Astrocyte (in vitro differentiated cells and primary cell): ENCODE data around the gene ACY1. TPM values are rescaled to one million over a fixed set of nuclear protein-coding genes. Genes with fewer than 3 reads are reported as not detected.
A peak's percentile ranks its signal among the peaks of the same experiment; 100 is the strongest.

Experiments
- DNase-seq: peaks from one replicate; pipeline ENCODE4 v3.0.0-alpha.2; 2010; ENCODE audit warnings: low read depth
- FAIRE-seq: peaks from 2 replicates; lab custom pipeline; 2011; peaks lifted over from hg19 to GRCh38; lab: Jason Lieb, UNC
- H2AFZ ChIP-seq: 2 replicates; pipeline ENCODE4 v1.6.0; 2012; ENCODE audit warnings: low read depth, low read length, inconsistent platforms
- H3K27ac ChIP-seq: 2 replicates; pipeline ENCODE4 v1.5.1; 2011; ENCODE audit warnings: low read depth, low read length, inconsistent platforms
- H3K27me3 ChIP-seq: 2 replicates; pipeline ENCODE4 v1.6.0; 2011; ENCODE audit warnings: low read length, inconsistent platforms; ENCODE audit not compliant: insufficient read depth
- H3K36me3 ChIP-seq: 2 replicates; pipeline ENCODE4 v1.5.1; 2011; ENCODE audit warnings: low read length, inconsistent platforms; ENCODE audit not compliant: insufficient read depth
- H3K4me1 ChIP-seq: 2 replicates; pipeline ENCODE4 v1.5.1; 2011; ENCODE audit warnings: low read length, inconsistent platforms; ENCODE audit not compliant: insufficient read depth
- H3K4me2 ChIP-seq: 2 replicates; pipeline ENCODE4 v1.6.0; 2012; ENCODE audit warnings: low read length, inconsistent platforms
- H3K4me3 ChIP-seq: 2 replicates; pipeline ENCODE4 v1.5.1; 2011; ENCODE audit warnings: low read depth, mild to moderate bottlenecking, low read length, inconsistent platforms; ENCODE audit not compliant: insufficient read depth
- H3K79me2 ChIP-seq: 2 replicates; pipeline ENCODE4 v1.6.0; 2012; ENCODE audit warnings: mild to moderate bottlenecking, low read length, inconsistent platforms; ENCODE audit not compliant: insufficient read depth
- H3K9ac ChIP-seq: 2 replicates; pipeline ENCODE4 v1.6.0; 2012; ENCODE audit warnings: mild to moderate bottlenecking, low read length, inconsistent platforms
- H3K9me3 ChIP-seq: 2 replicates; pipeline ENCODE4 v1.5.1; 2012; ENCODE audit warnings: low read depth, mild to moderate bottlenecking, low read length, inconsistent platforms; ENCODE audit not compliant: insufficient read depth
- H4K20me1 ChIP-seq: 2 replicates; pipeline ENCODE4 v1.6.0; 2012; ENCODE audit warnings: low read length, inconsistent platforms; ENCODE audit not compliant: insufficient read depth
- H3K27ac Mint-ChIP-seq: one replicate; pipeline ENCODE4 v1.8.0; 2021; ENCODE audit warnings: mild to moderate bottlenecking, mixed read lengths; ENCODE audit not compliant: unreplicated experiment
- H3K27me3 Mint-ChIP-seq: one replicate; pipeline ENCODE4 v1.8.0; 2021; ENCODE audit warnings: low read depth, mixed read lengths; ENCODE audit not compliant: unreplicated experiment
- H3K36me3 Mint-ChIP-seq: one replicate; pipeline ENCODE4 v1.8.0; 2021; ENCODE audit warnings: low read depth, mixed read lengths; ENCODE audit not compliant: unreplicated experiment
- H3K4me1 Mint-ChIP-seq: one replicate; pipeline ENCODE4 v1.8.0; 2021; ENCODE audit warnings: low read depth, mixed read lengths; ENCODE audit not compliant: unreplicated experiment
- H3K4me3 Mint-ChIP-seq: one replicate; pipeline ENCODE4 v1.8.0; 2021; ENCODE audit warnings: mild to moderate bottlenecking, moderate library complexity, mixed read lengths; ENCODE audit not compliant: unreplicated experiment
- H3K9me3 Mint-ChIP-seq: one replicate; pipeline ENCODE4 v1.8.0; 2021; ENCODE audit warnings: mild to moderate bottlenecking, mixed read lengths; ENCODE audit not compliant: unreplicated experiment
- EZH2 ChIP-seq: IDR thresholded peaks from 2 replicates; pipeline ENCODE4 v1.6.1; 2012; ENCODE audit warnings: mild to moderate bottlenecking, low read length, inconsistent platforms; ENCODE audit not compliant: insufficient read depth
- total RNA-seq: library from RNA; stranded (reverse); gene quantifications from 2 replicates; pipeline ENCODE4 v1.2.1, GENCODE V29; 2021
- TF ChIP-seq, protein P1 (sequence below): IDR thresholded peaks from 2 replicates; pipeline ENCODE4 v1.5.1; 2011; ENCODE audit warnings: low read depth, mild to moderate bottlenecking, inconsistent platforms, low read length, moderate library complexity; ENCODE audit not compliant: insufficient read depth

The ACY1 gene
- total RNA-seq, 1 donor from 2014 or later = 16.4 TPM

DNA sequence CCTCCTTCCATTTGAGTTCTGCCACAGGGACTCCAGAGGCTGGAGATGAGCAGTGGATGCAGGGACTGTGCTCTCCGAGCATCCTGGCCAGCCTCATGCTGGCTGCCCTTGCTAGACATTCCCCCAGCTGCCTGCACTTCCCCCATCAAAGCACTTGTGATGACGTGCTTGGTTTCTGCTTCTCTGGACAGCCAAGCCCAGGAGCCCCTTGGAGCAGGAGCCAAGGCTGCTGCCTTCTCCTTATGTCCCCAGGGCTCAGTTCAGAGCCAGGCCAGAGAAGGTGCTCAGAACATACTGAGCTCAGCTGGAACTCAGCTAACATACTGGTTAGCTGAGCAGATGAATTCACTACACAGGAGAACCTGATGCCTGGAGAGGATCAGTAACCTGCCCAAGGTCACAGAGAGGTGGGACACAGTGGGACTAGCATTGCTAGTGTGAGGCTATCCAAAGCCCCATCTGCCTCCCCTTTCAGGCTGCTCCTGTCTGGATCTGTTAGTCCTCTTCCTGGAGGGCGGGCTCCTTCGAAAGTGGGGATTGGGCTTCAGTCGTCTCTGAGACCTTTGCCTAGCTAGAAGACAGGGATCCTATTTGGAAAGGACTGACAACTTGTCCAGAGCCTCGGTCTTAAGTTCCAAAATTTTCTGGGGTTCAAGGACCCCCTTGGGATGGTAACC, 20.3 kb upstream of the ACY1 start:
- Mint-ChIP-seq H3K4me1 (peaks cover 10% of the 10 kb centered on the region), H3K27me3 (peaks cover 8% of the 10 kb centered on the region), H3K36me3 (peaks cover 31% of the 10 kb centered on the region), H3K9me3 (peaks cover 3% of the 10 kb centered on the region), H3K27ac (no peak overlapping the region), H3K4me3 (no peak overlapping the region)
- peaks cover 58% of the 10 kb centered on the region for H4K20me1 ChIP-seq
- TF ChIP-seq, protein P1, sequence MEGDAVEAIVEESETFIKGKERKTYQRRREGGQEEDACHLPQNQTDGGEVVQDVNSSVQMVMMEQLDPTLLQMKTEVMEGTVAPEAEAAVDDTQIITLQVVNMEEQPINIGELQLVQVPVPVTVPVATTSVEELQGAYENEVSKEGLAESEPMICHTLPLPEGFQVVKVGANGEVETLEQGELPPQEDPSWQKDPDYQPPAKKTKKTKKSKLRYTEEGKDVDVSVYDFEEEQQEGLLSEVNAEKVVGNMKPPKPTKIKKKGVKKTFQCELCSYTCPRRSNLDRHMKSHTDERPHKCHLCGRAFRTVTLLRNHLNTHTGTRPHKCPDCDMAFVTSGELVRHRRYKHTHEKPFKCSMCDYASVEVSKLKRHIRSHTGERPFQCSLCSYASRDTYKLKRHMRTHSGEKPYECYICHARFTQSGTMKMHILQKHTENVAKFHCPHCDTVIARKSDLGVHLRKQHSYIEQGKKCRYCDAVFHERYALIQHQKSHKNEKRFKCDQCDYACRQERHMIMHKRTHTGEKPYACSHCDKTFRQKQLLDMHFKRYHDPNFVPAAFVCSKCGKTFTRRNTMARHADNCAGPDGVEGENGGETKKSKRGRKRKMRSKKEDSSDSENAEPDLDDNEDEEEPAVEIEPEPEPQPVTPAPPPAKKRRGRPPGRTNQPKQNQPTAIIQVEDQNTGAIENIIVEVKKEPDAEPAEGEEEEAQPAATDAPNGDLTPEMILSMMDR = no peak
- no peak for TF ChIP-seq EZH2
- H3K4me3 ChIP-seq = no peak overlapping the region
- H3K36me3 ChIP-seq = no peaks in the 10 kb centered on the region
- no peaks in the 10 kb centered on the region for H3K9me3 ChIP-seq
- no peak overlapping the region for H3K4me2 ChIP-seq
- H3K79me2 ChIP-seq = peaks cover 40% of the 10 kb centered on the region
- H3K27ac ChIP-seq = no peak overlapping the region
- no peaks in the 10 kb centered on the region for H3K27me3 ChIP-seq
- FAIRE-seq (no peak), DNase-seq (no peak)
- H3K9ac ChIP-seq = no peak overlapping the region
- H3K4me1 ChIP-seq = peaks cover 13% of the 10 kb centered on the region
- no peak overlapping the region for H2AFZ ChIP-seq

DNA sequence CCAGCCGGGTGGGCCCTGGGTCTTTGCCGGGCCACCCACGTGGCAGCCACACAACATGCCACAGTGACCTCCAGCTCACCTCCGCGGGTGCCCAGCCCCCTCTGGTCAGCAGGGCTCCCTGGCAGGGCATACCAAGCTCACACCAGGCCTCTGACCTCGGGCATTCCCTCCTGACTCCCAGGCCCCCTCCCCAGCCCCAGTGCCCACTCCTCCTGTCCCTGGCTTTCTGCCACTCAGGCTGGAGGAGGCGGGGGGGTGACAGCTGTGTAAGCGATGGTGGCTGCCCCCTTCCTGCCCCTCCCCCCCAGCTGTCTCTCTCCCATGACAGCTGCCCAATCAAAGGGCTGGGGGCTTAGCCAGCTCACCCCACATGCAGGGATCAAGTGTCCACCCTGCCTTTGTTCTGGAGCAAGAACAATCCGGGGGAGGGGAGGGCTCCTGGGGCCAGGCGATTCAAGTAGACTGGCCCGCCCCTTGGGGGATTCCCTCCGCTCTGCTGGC, 19.3 kb upstream of the ACY1 start:
- Mint-ChIP-seq H3K4me1 (peaks cover 14% of the 10 kb centered on the region), H3K9me3 (peaks cover 3% of the 10 kb centered on the region), H3K4me3 (no peak overlapping the region), H3K27ac (no peak overlapping the region), H3K27me3 (peaks cover 8% of the 10 kb centered on the region), H3K36me3 (peaks cover 24% of the 10 kb centered on the region)
- Histone ChIP-seq H3K9me3 (no peaks in the 10 kb centered on the region), H3K4me3 (no peak overlapping the region), H3K9ac (no peak overlapping the region), H4K20me1 (peaks cover 62% of the 10 kb centered on the region), H3K36me3 (no peaks in the 10 kb centered on the region), H3K27ac (no peak overlapping the region), H2AFZ (no peak overlapping the region), H3K27me3 (no peaks in the 10 kb centered on the region), H3K4me2 (peak overlapping the region; percentile 98), H3K4me1 (peaks cover 15% of the 10 kb centered on the region), H3K79me2 (peaks cover 40% of the 10 kb centered on the region)
- DNase-seq (no peak), FAIRE-seq (no peak)
- TF ChIP-seq, protein P1 = no peak
- no peak for TF ChIP-seq EZH2

DNA sequence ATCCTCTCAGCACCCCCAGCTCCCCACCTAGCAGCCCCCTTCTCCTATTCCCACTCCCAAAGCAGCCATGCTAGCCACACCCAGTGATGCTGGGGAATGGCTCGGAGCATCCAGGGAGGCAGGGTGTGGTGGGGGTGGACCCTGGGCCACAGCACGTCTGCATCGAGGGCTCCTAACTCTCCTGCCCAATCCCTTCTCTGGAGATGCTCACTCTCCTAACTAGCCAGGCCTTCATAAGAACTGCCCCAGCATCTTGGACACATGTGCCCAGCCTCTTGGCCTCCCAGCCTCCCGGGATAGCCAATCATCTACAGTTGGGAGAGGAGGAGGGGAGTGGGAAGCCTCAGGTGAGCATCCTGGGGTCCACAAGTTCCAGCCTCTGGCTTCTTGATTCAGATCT, 18.8 kb upstream of the ACY1 start:
- Mint-ChIP-seq H3K36me3 (peaks cover 24% of the 10 kb centered on the region), H3K4me1 (peaks cover 14% of the 10 kb centered on the region), H3K9me3 (peaks cover 3% of the 10 kb centered on the region), H3K27me3 (peaks cover 8% of the 10 kb centered on the region), H3K4me3 (peak overlapping the region; percentile 73), H3K27ac (no peak overlapping the region)
- Histone ChIP-seq H3K4me2 (peak overlapping the region; percentile 98), H3K9ac (no peak overlapping the region), H3K4me3 (no peak overlapping the region), H3K9me3 (no peaks in the 10 kb centered on the region), H3K4me1 (peaks cover 15% of the 10 kb centered on the region), H3K36me3 (no peaks in the 10 kb centered on the region), H3K27ac (no peak overlapping the region), H2AFZ (no peak overlapping the region), H3K27me3 (no peaks in the 10 kb centered on the region), H4K20me1 (peaks cover 64% of the 10 kb centered on the region), H3K79me2 (peaks cover 40% of the 10 kb centered on the region)
- TF ChIP-seq, protein P1 = no peak
- TF ChIP-seq EZH2 = no peak
- no peak for DNase-seq
- no peak for FAIRE-seq
